Measurements from ENCODE around the gene TENM4. TPM values are rescaled to one million over a fixed set of nuclear protein-coding genes. Genes with fewer than 3 reads are reported as not detected.

Gene TENM4
- total and polyA plus RNA-seq, 2 experiments from 2014 or later = 19.0 to 105 TPM

- Histone ChIP-seq H3K9me3 (ENCODE audit: low read depth) (no peaks in the 10 kb centered on the region), H3K36me3 (no peaks in the 10 kb centered on the region), H3K27ac (peak overlapping the region; percentile 70), H3K4me1 (ENCODE audit: low read depth) (peaks cover 32% of the 10 kb centered on the region), H3K4me3 (no peak overlapping the region), H3K27me3 (no peaks in the 10 kb centered on the region)
- no peak for TF ChIP-seq CTCF (IDR thresholded peaks at IDR 0.05; ENCODE audit: low read depth, low read length)
- DNase-seq (ENCODE audit: low read depth in 1 of 2, low spot score in 1 of 2) = peak; percentile 31 to 86
These were observed 321.1 kb downstream of the TENM4 start for GRCh38 chr11:79119491-79120284.

- no peak for TF ChIP-seq CTCF (IDR thresholded peaks at IDR 0.05; ENCODE audit: low read depth, low read length)
- Histone ChIP-seq H3K27me3 (no peaks in the 10 kb centered on the region), H3K9me3 (ENCODE audit: low read depth) (no peaks in the 10 kb centered on the region), H3K4me3 (no peak overlapping the region), H3K4me1 (ENCODE audit: low read depth) (peaks cover 38% of the 10 kb centered on the region), H3K36me3 (no peaks in the 10 kb centered on the region), H3K27ac (no peak overlapping the region)
- DNase-seq (ENCODE audit: low read depth in 1 of 2, low spot score in 1 of 2) = no peak
These were observed 323.3 kb downstream of the TENM4 start for GRCh38 chr11:79117488-79117887.

- Histone ChIP-seq H3K27ac (no peak overlapping the region), H3K27me3 (no peaks in the 10 kb centered on the region), H3K4me3 (no peak overlapping the region), H3K9me3 (ENCODE audit: low read depth) (no peaks in the 10 kb centered on the region), H3K4me1 (ENCODE audit: low read depth) (peaks cover 35% of the 10 kb centered on the region), H3K36me3 (no peaks in the 10 kb centered on the region)
- DNase-seq (ENCODE audit: low read depth in 1 of 2, low spot score in 1 of 2) = no peak
- TF ChIP-seq CTCF (IDR thresholded peaks at IDR 0.05; ENCODE audit: low read depth, low read length) = no peak
These were observed 324.2 kb downstream of the TENM4 start for GRCh38 chr11:79116600-79116999.

GRCh38 chr11:79113054-79113690 lies 327.7 kb downstream of the TENM4 start:
- Histone ChIP-seq H3K9me3 (ENCODE audit: low read depth) (no peaks in the 10 kb centered on the region), H3K36me3 (no peaks in the 10 kb centered on the region), H3K27me3 (no peaks in the 10 kb centered on the region), H3K4me3 (no peak overlapping the region), H3K27ac (no peak overlapping the region), H3K4me1 (ENCODE audit: low read depth) (peaks cover 9% of the 10 kb centered on the region)
- no peak for TF ChIP-seq CTCF (IDR thresholded peaks at IDR 0.05; ENCODE audit: low read depth, low read length)
- peak in 1 of 2 donors; percentile 83 for DNase-seq (ENCODE audit: low read depth in 1 of 2, low spot score in 1 of 2)

GRCh38 chr11:79110796-79111195 lies 330.0 kb downstream of the TENM4 start:
- Histone ChIP-seq H3K4me3 (no peak overlapping the region), H3K27me3 (no peaks in the 10 kb centered on the region), H3K9me3 (ENCODE audit: low read depth) (no peaks in the 10 kb centered on the region), H3K4me1 (ENCODE audit: low read depth) (peaks cover 6% of the 10 kb centered on the region), H3K27ac (no peak overlapping the region), H3K36me3 (no peaks in the 10 kb centered on the region)
- DNase-seq (ENCODE audit: low read depth in 1 of 2, low spot score in 1 of 2) = no peak
- TF ChIP-seq CTCF (IDR thresholded peaks at IDR 0.05; ENCODE audit: low read depth, low read length) = no peak

Data from cardiac muscle cell (in vitro differentiated cells and primary cell).